Fibroblast of gingiva (primary cell): Measurements from ENCODE around the gene PCDHA1.

Experiments
- DNase-seq: peaks from one replicate; pipeline ENCODE4 v3.0.0-alpha.2; 2011; ENCODE audit warnings: low read depth

Gene PCDHA1

GRCh38 chr5:141042555-141042954 is 256.6 kb downstream of the PCDHA1 start:
- DNase-seq: no peak

GRCh38 chr5:141050622-141051520 is 264.9 kb downstream of the PCDHA1 start, which contains the start of gene PCDHB1:
Gene PCDHB1, plus strand, starts transcription at chr5:141051374. Its CDS starts 97 bp downstream, at chr5:141051471.
- no peak for DNase-seq

- DNase-seq: no peak
Measured at GRCh38 chr5:141051521-141051866, 265.6 kb downstream of the PCDHA1 start.
